OCI-LY3 (cell line): ENCODE data around the gene SHTN1.

Experiments used
- CTCF ChIP-seq: fragments of 200-600, 300-600 bp; sonication (generic); IDR thresholded peaks from 2 replicates; pipeline ENCODE4 v1.5.1; 2014; ENCODE audit warnings: antibody characterized with exemption, low read length, low read depth
- EZH2phosphoT487 ChIP-seq: fragments of 200-600 bp; shearing (Covaris generic); IDR thresholded peaks from 2 replicates; pipeline ENCODE4 v1.6.1; 2018; ENCODE audit warnings: antibody characterized with exemption, mixed run types, low read depth

DNA sequence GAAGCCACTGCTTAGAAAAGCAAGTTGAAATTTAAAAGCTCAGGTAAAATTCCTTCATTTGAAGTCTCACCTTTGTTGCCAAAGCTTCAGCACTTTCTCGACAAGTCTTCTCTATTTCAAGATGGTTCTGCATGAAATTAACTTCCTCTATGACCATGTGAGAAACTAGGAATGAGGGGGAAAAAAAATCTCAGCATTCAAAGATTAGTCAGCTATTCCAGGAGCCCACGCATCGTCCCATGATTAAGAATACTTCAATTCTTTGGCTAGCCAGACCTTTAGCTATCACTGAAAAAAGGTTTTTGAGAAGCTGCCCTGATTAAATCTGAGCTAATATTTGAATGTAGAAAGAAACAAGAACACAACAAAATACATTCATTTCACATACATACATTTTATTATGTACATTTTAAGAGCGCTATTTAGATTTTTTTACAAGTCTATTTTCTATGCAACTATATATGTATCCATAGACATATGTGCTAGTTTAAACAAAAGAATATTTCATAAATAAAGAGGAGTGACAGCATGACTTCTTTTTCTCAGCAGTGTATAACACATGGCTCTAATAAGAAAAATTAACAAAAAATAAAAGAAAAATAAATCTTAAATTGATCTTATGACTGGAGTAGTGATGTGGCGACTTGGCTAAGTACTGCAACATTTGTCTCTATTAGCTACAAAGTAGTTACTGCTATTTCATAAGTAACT lies 44.8 kb downstream of the SHTN1 start:
- TF ChIP-seq CTCF (no peak), EZH2phosphoT487 (no peak)
